ENCODE results near the gene SYNE2.

- TF ChIP-seq CTCF (IDR thresholded peaks at IDR 0.05) (no peak), POLR2A (IDR thresholded peaks at IDR 0.05) (no peak)
Measured at GRCh38 chr14:64092940-64093339, 240.1 kb downstream of the SYNE2 start.
